Cortex of kidney (tissue), 1 donor: ENCODE measurements around the gene MICAL3.

Experiments
- DNase-seq: peaks from one replicate; lab custom pipeline; 2025; lab: John Stamatoyannopoulos, UW

MICAL3 gene

GRCh38 chr22:17868771-17869170, 155.6 kb downstream of the MICAL3 start:
- no peak for DNase-seq

- no peak for DNase-seq
Measured at GRCh38 chr22:17867160-17867785, 157.1 kb downstream of the MICAL3 start.

GRCh38 chr22:17866621-17867020, 157.7 kb downstream of the MICAL3 start:
- no peak for DNase-seq

- no peak for DNase-seq
Measured at GRCh38 chr22:17866127-17866526, 158.2 kb downstream of the MICAL3 start.

GRCh38 chr22:17865183-17866055, 158.9 kb downstream of the MICAL3 start:
- no peak for DNase-seq

GRCh38 chr22:17864398-17865182, 159.8 kb downstream of the MICAL3 start:
- DNase-seq: no peak

GRCh38 chr22:17862646-17863181, 161.6 kb downstream of the MICAL3 start:
- no peak for DNase-seq

GRCh38 chr22:17861909-17862308, 162.5 kb downstream of the MICAL3 start:
- no peak for DNase-seq

GRCh38 chr22:17860220-17860965, 164.0 kb downstream of the MICAL3 start:
- no peak for DNase-seq

GRCh38 chr22:17858033-17858432, 166.3 kb downstream of the MICAL3 start:
- no peak for DNase-seq

GRCh38 chr22:17855572-17856290, 168.6 kb downstream of the MICAL3 start:
- DNase-seq: no peak

- DNase-seq: no peak
Measured at GRCh38 chr22:17853073-17853472, 171.3 kb downstream of the MICAL3 start.

- DNase-seq: no peak
Measured at GRCh38 chr22:17851759-17852158, 172.6 kb downstream of the MICAL3 start.

- DNase-seq: no peak
Measured at GRCh38 chr22:17847360-17848078, 176.8 kb downstream of the MICAL3 start.

GRCh38 chr22:17846326-17846992, 177.9 kb downstream of the MICAL3 start:
- DNase-seq: no peak

- DNase-seq: no peak
Measured at GRCh38 chr22:17845790-17846189, 178.6 kb downstream of the MICAL3 start.

GRCh38 chr22:17845327-17845726, 179.0 kb downstream of the MICAL3 start:
- DNase-seq: no peak

GRCh38 chr22:17844150-17844549, 180.2 kb downstream of the MICAL3 start:
- DNase-seq: no peak

- no peak for DNase-seq
Measured at GRCh38 chr22:17842386-17842785, 182.0 kb downstream of the MICAL3 start.

GRCh38 chr22:17841836-17842235, 182.5 kb downstream of the MICAL3 start:
- DNase-seq: no peak
